GM12872 (cell line): ENCODE measurements around the gene PCCA.

Source experiments
- TF ChIP-seq, protein P1 (sequence below): IDR thresholded peaks from 3 replicates; pipeline ENCODE4 v1.5.1; 2011; ENCODE audit warnings: low read depth, mild to moderate bottlenecking, low read length, moderate library complexity; ENCODE audit not compliant: insufficient read depth

The PCCA gene

GRCh38 chr13:100124265-100124664 is 35.4 kb downstream of the PCCA start:
- TF ChIP-seq, protein P1, sequence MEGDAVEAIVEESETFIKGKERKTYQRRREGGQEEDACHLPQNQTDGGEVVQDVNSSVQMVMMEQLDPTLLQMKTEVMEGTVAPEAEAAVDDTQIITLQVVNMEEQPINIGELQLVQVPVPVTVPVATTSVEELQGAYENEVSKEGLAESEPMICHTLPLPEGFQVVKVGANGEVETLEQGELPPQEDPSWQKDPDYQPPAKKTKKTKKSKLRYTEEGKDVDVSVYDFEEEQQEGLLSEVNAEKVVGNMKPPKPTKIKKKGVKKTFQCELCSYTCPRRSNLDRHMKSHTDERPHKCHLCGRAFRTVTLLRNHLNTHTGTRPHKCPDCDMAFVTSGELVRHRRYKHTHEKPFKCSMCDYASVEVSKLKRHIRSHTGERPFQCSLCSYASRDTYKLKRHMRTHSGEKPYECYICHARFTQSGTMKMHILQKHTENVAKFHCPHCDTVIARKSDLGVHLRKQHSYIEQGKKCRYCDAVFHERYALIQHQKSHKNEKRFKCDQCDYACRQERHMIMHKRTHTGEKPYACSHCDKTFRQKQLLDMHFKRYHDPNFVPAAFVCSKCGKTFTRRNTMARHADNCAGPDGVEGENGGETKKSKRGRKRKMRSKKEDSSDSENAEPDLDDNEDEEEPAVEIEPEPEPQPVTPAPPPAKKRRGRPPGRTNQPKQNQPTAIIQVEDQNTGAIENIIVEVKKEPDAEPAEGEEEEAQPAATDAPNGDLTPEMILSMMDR: no peak

DNA sequence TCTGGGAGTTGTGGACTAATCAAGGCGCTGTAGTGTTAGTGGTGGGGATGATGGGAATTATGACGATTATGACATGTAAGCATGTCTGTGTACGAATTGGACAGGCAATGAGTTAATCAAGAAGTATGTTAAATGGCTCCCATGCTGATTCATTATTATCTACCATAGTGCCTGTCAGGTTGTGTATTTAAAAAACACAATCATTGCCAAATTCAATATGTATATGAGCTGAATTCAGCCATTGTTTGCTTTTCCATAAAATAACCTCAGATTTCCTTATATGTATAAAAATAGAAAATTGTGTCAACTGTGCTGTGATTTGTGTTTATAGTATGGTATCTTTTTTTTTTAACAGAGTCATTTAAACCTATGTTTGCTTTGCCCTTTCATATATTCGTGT is 37.1 kb downstream of the PCCA start:
- TF ChIP-seq, protein P1: no peak

- TF ChIP-seq, protein P1: no peak
Measured at GRCh38 chr13:100128373-100128772, 39.5 kb downstream of the PCCA start.

- TF ChIP-seq, protein P1: no peak
Measured at GRCh38 chr13:100128838-100129237, 39.9 kb downstream of the PCCA start.

DNA sequence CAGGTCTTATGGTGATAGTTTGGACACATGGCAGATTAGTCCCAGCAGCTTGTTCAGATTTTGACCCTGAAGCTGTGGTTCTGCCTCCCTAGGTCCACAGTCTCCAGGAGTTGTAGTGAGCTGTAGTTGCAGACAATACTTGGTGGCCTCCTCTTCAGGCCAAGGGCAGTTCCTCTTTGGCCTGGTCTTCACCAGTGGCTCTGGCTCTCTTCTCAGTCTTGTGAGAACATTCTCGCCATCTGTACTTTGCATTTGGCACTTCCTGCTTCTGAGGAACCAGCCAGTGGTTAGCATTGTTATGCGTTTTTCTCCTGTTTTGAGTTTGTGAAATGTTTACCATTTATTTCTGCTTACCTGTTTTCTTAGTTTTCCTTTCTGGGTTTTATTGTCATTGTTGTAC is 40.7 kb downstream of the PCCA start:
- TF ChIP-seq, protein P1: no peak

- TF ChIP-seq, protein P1: no peak
Measured at GRCh38 chr13:100130092-100130491, 41.2 kb downstream of the PCCA start.

- TF ChIP-seq, protein P1: no peak
Measured at GRCh38 chr13:100130930-100131511, 42.1 kb downstream of the PCCA start.
